Measurements from ENCODE around the gene SHH. TPM values are rescaled to one million over a fixed set of nuclear protein-coding genes. Genes with fewer than 3 reads are reported as not detected.

Gene SHH
- total and polyA plus RNA-seq, 2 experiments from 2014 or later: not detected

DNA sequence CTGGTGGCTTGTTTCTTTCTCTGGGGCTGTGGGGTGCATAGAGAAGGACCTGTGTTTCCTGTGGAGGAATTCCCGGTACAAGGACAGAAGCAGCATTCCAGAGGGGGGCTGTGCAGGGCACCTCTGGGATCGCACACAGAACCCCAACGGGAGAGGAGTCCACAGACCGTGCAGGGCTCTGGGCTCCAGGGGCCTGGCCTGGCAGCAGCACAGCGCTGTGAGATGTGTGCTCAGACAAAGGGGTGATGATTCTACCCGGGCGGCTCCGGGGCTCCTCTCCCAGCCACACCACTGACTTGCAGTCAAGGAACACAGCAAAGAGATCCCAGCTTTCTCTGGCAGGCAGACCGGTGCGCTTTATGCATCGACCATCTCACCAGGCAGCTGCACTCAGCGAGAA is 6.9 kb upstream of the SHH start (continued):
- no peak for TF ChIP-seq ZNF462 (CRISPR knock-in tag; IDR thresholded peaks at IDR 0.05)

DNA sequence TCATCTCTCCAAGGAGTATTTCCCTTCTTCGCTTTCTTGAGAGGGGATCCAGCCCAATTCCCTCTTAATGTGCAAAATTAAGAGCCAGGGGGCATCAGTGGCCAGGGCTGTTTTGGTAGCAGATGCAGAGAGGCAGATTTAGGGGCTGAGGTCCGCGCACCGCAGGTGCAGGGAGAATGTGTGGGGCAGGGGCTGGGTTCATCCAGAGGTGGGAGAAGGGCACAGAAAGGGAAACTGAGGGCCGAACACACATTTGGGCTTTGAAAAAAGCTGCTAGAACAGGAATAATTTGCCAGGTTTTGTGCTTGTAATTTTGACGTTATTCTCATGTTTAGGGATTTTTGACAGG is 6.5 kb upstream of the SHH start:
- no peak overlapping the region for H3K4me2 ChIP-seq
- H3K9me2 ChIP-seq (ENCODE audit: insufficient read depth): no peaks in the 10 kb centered on the region
- Mint-ChIP-seq H3K27me3 (ENCODE audit: insufficient read depth, low read depth, poor library complexity) (peaks cover 27% of the 10 kb centered on the region), H3K4me1 (peaks cover 10% of the 10 kb centered on the region), H3K36me3 (ENCODE audit: low read depth) (no peaks in the 10 kb centered on the region), H3K9me3 (peaks cover 4% of the 10 kb centered on the region; the same call in 1 of the 3 replicates), H3K27ac (no peak overlapping the region), H3K4me3 (no peak overlapping the region)
- no peak overlapping the region for H2AFZ ChIP-seq
- no peaks in the 10 kb centered on the region for H3K36me3 ChIP-seq (ENCODE audit: insufficient read depth)
- H3K79me2 ChIP-seq (replicated peaks; ENCODE audit: insufficient read depth): no peaks in the 10 kb centered on the region
- DNase-seq (ENCODE audit: low spot score): no peak
- H3K4me1 ChIP-seq (ENCODE audit: insufficient read depth): no peaks in the 10 kb centered on the region
- H3K27ac ChIP-seq (ENCODE audit: low read depth): no peak overlapping the region
- no peaks in the 10 kb centered on the region; the same call in 1 of the 2 replicates for H4K20me1 ChIP-seq (replicated peaks; ENCODE audit: insufficient read depth)
- ATAC-seq: no peak
- H3K4me3 ChIP-seq: no peak overlapping the region
- H3K27me3 ChIP-seq (ENCODE audit: insufficient read depth): peaks cover 16% of the 10 kb centered on the region
- no peaks in the 10 kb centered on the region for H3F3A ChIP-seq (replicated peaks; ENCODE audit: low read depth)
- TF ChIP-seq POLR2AphosphoS5 (IDR thresholded peaks at IDR 0.05; ENCODE audit: low read depth) (no peak), EZH2phosphoT487 (IDR thresholded peaks at IDR 0.05; ENCODE audit: unreplicated experiment) (no peak), STAT1 (IDR thresholded peaks at IDR 0.05; ENCODE audit: unreplicated experiment) (no peak), CTCF (conservative IDR thresholded peaks at IDR 0.05; ENCODE audit: low read depth in 2 of 2) (no peak), CREB1 (CRISPR knock-in tag; IDR thresholded peaks at IDR 0.05; ENCODE audit: low read depth) (no peak), ETS1 (IDR thresholded peaks at IDR 0.05) (no peak), EZH2 (IDR thresholded peaks at IDR 0.05; ENCODE audit: low read depth, unreplicated experiment) (no peak), ZNF331 (CRISPR knock-in tag; IDR thresholded peaks at IDR 0.05; ENCODE audit: low read depth) (no peak), NANOG (IDR thresholded peaks at IDR 0.05; ENCODE audit: borderline replicate concordance) (no peak), REST (IDR thresholded peaks at IDR 0.05; ENCODE audit: unreplicated experiment) (no peak), JUNB (IDR thresholded peaks at IDR 0.05; ENCODE audit: unreplicated experiment) (no peak)

All from GM23338 (cell line).